Measurements from ENCODE around the gene TFF3. TPM values are rescaled to one million over a fixed set of nuclear protein-coding genes. Genes with fewer than 3 reads are reported as not detected.

TFF3 gene
- total RNA-seq, 1 experiment from 2014 or later: not detected

GRCh38 chr21:42264245-42265195 is 50.7 kb downstream of the TFF3 start:
- POLR2A ChIA-PET (ENCODE audit: unreplicated experiment): no interaction called here
- H3K4me2 ChIP-seq: no peak overlapping the region
- CTCF ChIA-PET: no interaction called here

GRCh38 chr21:42263591-42264131 is 51.5 kb downstream of the TFF3 start:
- BruUV-seq (replicated peaks): no TSS peak
- ChIA-PET POLR2A (ENCODE audit: unreplicated experiment) (no interaction called here), CTCF (no interaction called here)

More at GRCh38 chr21:42264245-42265195, 50.7 kb downstream of the TFF3 start:
- BruUV-seq (replicated peaks): no TSS peak
- Histone ChIP-seq H3K36me3 (ENCODE audit: low read depth) (no peaks in the 10 kb centered on the region), H3K79me2 (ENCODE audit: low read depth) (no peaks in the 10 kb centered on the region), H3K27me3 (ENCODE audit: insufficient read depth, low read depth) (no peaks in the 10 kb centered on the region), H3K27ac (no peak overlapping the region), H3K4me3 (no peak overlapping the region), H3K9me3 (ENCODE audit: insufficient read depth, low read depth) (no peaks in the 10 kb centered on the region), H4K20me1 (ENCODE audit: insufficient read depth) (no peaks in the 10 kb centered on the region), H3F3A (ENCODE audit: insufficient read depth, low read depth) (no peaks in the 10 kb centered on the region), H2AFZ (no peak overlapping the region), H3K4me1 (replicated peaks; ENCODE audit: insufficient read depth) (no peaks in the 10 kb centered on the region), H3K9me2 (ENCODE audit: insufficient read depth) (no peaks in the 10 kb centered on the region)
- intact Hi-C loops (cut with micrococcal nuclease; ENCODE audit: unreplicated experiment): no loop called here
- DNase-seq: no peak
- TF ChIP-seq, protein P1, sequence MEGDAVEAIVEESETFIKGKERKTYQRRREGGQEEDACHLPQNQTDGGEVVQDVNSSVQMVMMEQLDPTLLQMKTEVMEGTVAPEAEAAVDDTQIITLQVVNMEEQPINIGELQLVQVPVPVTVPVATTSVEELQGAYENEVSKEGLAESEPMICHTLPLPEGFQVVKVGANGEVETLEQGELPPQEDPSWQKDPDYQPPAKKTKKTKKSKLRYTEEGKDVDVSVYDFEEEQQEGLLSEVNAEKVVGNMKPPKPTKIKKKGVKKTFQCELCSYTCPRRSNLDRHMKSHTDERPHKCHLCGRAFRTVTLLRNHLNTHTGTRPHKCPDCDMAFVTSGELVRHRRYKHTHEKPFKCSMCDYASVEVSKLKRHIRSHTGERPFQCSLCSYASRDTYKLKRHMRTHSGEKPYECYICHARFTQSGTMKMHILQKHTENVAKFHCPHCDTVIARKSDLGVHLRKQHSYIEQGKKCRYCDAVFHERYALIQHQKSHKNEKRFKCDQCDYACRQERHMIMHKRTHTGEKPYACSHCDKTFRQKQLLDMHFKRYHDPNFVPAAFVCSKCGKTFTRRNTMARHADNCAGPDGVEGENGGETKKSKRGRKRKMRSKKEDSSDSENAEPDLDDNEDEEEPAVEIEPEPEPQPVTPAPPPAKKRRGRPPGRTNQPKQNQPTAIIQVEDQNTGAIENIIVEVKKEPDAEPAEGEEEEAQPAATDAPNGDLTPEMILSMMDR (conservative IDR thresholded peaks at IDR 0.05): no peak
- no peak for TF ChIP-seq EZH2 (IDR thresholded peaks at IDR 0.05; ENCODE audit: low read depth)

DNA sequence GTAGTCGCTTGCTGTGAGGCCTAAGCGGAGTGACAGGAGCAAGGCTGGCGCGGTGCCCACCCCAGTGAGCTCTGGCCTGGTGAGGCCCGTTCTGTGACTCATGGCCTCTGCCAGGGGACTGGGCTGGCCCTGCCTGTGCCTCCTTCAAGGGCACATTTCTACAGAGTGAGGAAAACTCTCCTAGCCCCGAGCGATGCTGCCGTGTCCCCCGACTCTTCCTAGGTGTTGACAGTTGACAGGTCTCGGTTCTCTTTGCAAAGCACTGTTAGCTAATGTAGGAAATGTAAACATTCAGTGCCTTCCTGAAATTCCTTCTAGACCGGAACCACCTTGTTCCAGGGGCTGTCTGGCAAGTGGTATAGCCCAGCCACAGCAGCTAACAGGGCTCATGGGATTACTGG is 52.4 kb downstream of the TFF3 start:
- TF ChIP-seq, protein P1 (conservative IDR thresholded peaks at IDR 0.05): no peak
- TF ChIP-seq EZH2 (IDR thresholded peaks at IDR 0.05; ENCODE audit: low read depth): no peak
- no TSS peak for BruUV-seq (replicated peaks)
- H3K9me2 ChIP-seq (ENCODE audit: insufficient read depth): no peaks in the 10 kb centered on the region
- no peaks in the 10 kb centered on the region for H3K27me3 ChIP-seq (ENCODE audit: insufficient read depth, low read depth)
- H3K4me1 ChIP-seq (replicated peaks; ENCODE audit: insufficient read depth): no peaks in the 10 kb centered on the region
- H3K36me3 ChIP-seq (ENCODE audit: low read depth): no peaks in the 10 kb centered on the region
- H2AFZ ChIP-seq: no peak overlapping the region
- H4K20me1 ChIP-seq (ENCODE audit: insufficient read depth): no peaks in the 10 kb centered on the region
- no peak overlapping the region for H3K4me3 ChIP-seq
- ChIA-PET CTCF (no interaction called here), POLR2A (ENCODE audit: unreplicated experiment) (no interaction called here)
- no peaks in the 10 kb centered on the region for H3K79me2 ChIP-seq (ENCODE audit: low read depth)
- no peaks in the 10 kb centered on the region for H3K9me3 ChIP-seq (ENCODE audit: insufficient read depth, low read depth)
- no peak overlapping the region for H3K4me2 ChIP-seq
- no peak overlapping the region for H3K27ac ChIP-seq
- no peaks in the 10 kb centered on the region for H3F3A ChIP-seq (ENCODE audit: insufficient read depth, low read depth)
- intact Hi-C loops (cut with micrococcal nuclease; ENCODE audit: unreplicated experiment): no loop called here
- DNase-seq: peak in 1 of 2 experiments; percentile 66

More at GRCh38 chr21:42263591-42264131, 51.5 kb downstream of the TFF3 start:
- Histone ChIP-seq H3F3A (ENCODE audit: insufficient read depth, low read depth) (no peaks in the 10 kb centered on the region), H3K36me3 (ENCODE audit: low read depth) (no peaks in the 10 kb centered on the region), H3K9me3 (ENCODE audit: insufficient read depth, low read depth) (no peaks in the 10 kb centered on the region), H2AFZ (no peak overlapping the region), H3K4me3 (no peak overlapping the region), H3K27ac (no peak overlapping the region), H4K20me1 (ENCODE audit: insufficient read depth) (no peaks in the 10 kb centered on the region), H3K4me1 (replicated peaks; ENCODE audit: insufficient read depth) (no peaks in the 10 kb centered on the region), H3K9me2 (ENCODE audit: insufficient read depth) (no peaks in the 10 kb centered on the region), H3K79me2 (ENCODE audit: low read depth) (no peaks in the 10 kb centered on the region), H3K4me2 (no peak overlapping the region), H3K27me3 (ENCODE audit: insufficient read depth, low read depth) (no peaks in the 10 kb centered on the region)
- intact Hi-C loops (cut with micrococcal nuclease; ENCODE audit: unreplicated experiment): no loop called here
- no peak for DNase-seq
- TF ChIP-seq, protein P1 (conservative IDR thresholded peaks at IDR 0.05): no peak
- TF ChIP-seq EZH2 (IDR thresholded peaks at IDR 0.05; ENCODE audit: low read depth): no peak
